ENCODE data around the gene OSBP2. TPM values are rescaled to one million over a fixed set of nuclear protein-coding genes. Genes with fewer than 3 reads are reported as not detected.
"Not testable (repeated sequence)": the region's sequence is repeated elsewhere in the genome, so short reads cannot be mapped to it uniquely, and the experiment has no call there.

The OSBP2 gene
- total RNA-seq, 2 donors from 2014 or later, result 6.8 to 11.1 TPM

GRCh38 chr22:30773919-30774318 is 79.2 kb downstream of the OSBP2 start:
- Histone ChIP-seq H3K36me3 (ENCODE audit: control insufficient read depth, insufficient read depth, low read length) (no peaks in the 10 kb centered on the region), H3K27me3 (ENCODE audit: control insufficient read depth, insufficient read depth, low read length, poor library complexity, severe bottlenecking) (no peaks in the 10 kb centered on the region), H3K4me1 (ENCODE audit: control insufficient read depth, insufficient read depth, low read length) (no peaks in the 10 kb centered on the region), H3K9ac (ENCODE audit: extremely low read depth, low read length, poor library complexity, severe bottlenecking) (no peak overlapping the region), H3K4me3 (ENCODE audit: low read length) (no peak overlapping the region), H3K27ac (ENCODE audit: low read depth, low read length) (no peak overlapping the region), H3K9me3 (ENCODE audit: control insufficient read depth, low read length) (no peaks in the 10 kb centered on the region)
- Mint-ChIP-seq H3K4me3 (no peak overlapping the region), H3K27me3 (ENCODE audit: insufficient read depth) (no peaks in the 10 kb centered on the region), H3K4me1 (no peaks in the 10 kb centered on the region), H3K9me3 (no peaks in the 10 kb centered on the region), H3K27ac (no peak overlapping the region), H3K36me3 (ENCODE audit: low read depth) (no peaks in the 10 kb centered on the region)
- DNase-seq, result no peak
- no peak for TF ChIP-seq CTCF (conservative IDR thresholded peaks at IDR 0.05)
- WGBS, 2 experiments (ENCODE audit: insufficient coverage in 1 of 2, insufficient read length in 1 of 2), result 97% methylated on average over 5 of the region's 5 CpGs

GRCh38 chr22:30774566-30774965 is 79.9 kb downstream of the OSBP2 start:
- TF ChIP-seq CTCF (conservative IDR thresholded peaks at IDR 0.05), result no peak
- 95 to 100% methylated on average over 2 to 3 of the region's 4 CpGs for WGBS, 2 experiments (ENCODE audit: insufficient coverage in 1 of 2, insufficient read length in 1 of 2)
- Mint-ChIP-seq H3K4me1 (no peaks in the 10 kb centered on the region), H3K27ac (no peak overlapping the region), H3K27me3 (ENCODE audit: insufficient read depth) (no peaks in the 10 kb centered on the region), H3K4me3 (no peak overlapping the region), H3K9me3 (no peaks in the 10 kb centered on the region), H3K36me3 (ENCODE audit: low read depth) (no peaks in the 10 kb centered on the region)
- DNase-seq, result no peak
- no peaks in the 10 kb centered on the region for H3K4me1 ChIP-seq (ENCODE audit: control insufficient read depth, insufficient read depth, low read length)
- H3K9me3 ChIP-seq (ENCODE audit: control insufficient read depth, low read length), result no peaks in the 10 kb centered on the region
- H3K4me3 ChIP-seq (ENCODE audit: low read length), result no peak overlapping the region
- no peak overlapping the region for H3K27ac ChIP-seq (ENCODE audit: low read depth, low read length)
- H3K27me3 ChIP-seq (ENCODE audit: control insufficient read depth, insufficient read depth, low read length, poor library complexity, severe bottlenecking), result no peaks in the 10 kb centered on the region
- H3K9ac ChIP-seq (ENCODE audit: extremely low read depth, low read length, poor library complexity, severe bottlenecking), result no peak overlapping the region
- H3K36me3 ChIP-seq (ENCODE audit: control insufficient read depth, insufficient read depth, low read length), result no peaks in the 10 kb centered on the region

- no peak overlapping the region for H3K9ac ChIP-seq (ENCODE audit: extremely low read depth, low read length, poor library complexity, severe bottlenecking)
- Mint-ChIP-seq H3K4me1 (peaks cover 5% of the 10 kb centered on the region), H3K27me3 (ENCODE audit: insufficient read depth) (no peaks in the 10 kb centered on the region), H3K36me3 (ENCODE audit: low read depth) (no peaks in the 10 kb centered on the region), H3K4me3 (no peak overlapping the region), H3K9me3 (no peaks in the 10 kb centered on the region), H3K27ac (no peak overlapping the region)
- no peaks in the 10 kb centered on the region for H3K9me3 ChIP-seq (ENCODE audit: control insufficient read depth, low read length)
- H3K36me3 ChIP-seq (ENCODE audit: control insufficient read depth, insufficient read depth, low read length), result no peaks in the 10 kb centered on the region
- H3K27ac ChIP-seq (ENCODE audit: low read depth, low read length), result no peak overlapping the region
- 75 to 88% methylated on average over 1 to 3 of the region's 3 CpGs for WGBS, 2 experiments (ENCODE audit: insufficient coverage in 1 of 2, insufficient read length in 1 of 2)
- no peak overlapping the region for H3K4me3 ChIP-seq (ENCODE audit: low read length)
- DNase-seq, result no peak
- H3K4me1 ChIP-seq (ENCODE audit: control insufficient read depth, insufficient read depth, low read length), result no peaks in the 10 kb centered on the region
- H3K27me3 ChIP-seq (ENCODE audit: control insufficient read depth, insufficient read depth, low read length, poor library complexity, severe bottlenecking), result no peaks in the 10 kb centered on the region
- TF ChIP-seq CTCF (conservative IDR thresholded peaks at IDR 0.05), result no peak
Measured at GRCh38 chr22:30776476-30776875, 81.8 kb downstream of the OSBP2 start.

GRCh38 chr22:30777146-30777545 is 82.5 kb downstream of the OSBP2 start:
- not testable (repeated sequence) for H3K27ac ChIP-seq (ENCODE audit: low read depth, low read length); H3K36me3 Mint-ChIP-seq (ENCODE audit: low read depth); H3K9ac ChIP-seq (ENCODE audit: extremely low read depth, low read length, poor library complexity, severe bottlenecking); H3K4me3 Mint-ChIP-seq; H3K27me3 ChIP-seq (ENCODE audit: control insufficient read depth, insufficient read depth, low read length, poor library complexity, severe bottlenecking); DNase-seq; H3K27ac Mint-ChIP-seq; H3K36me3 ChIP-seq (ENCODE audit: control insufficient read depth, insufficient read depth, low read length); H3K4me1 ChIP-seq (ENCODE audit: control insufficient read depth, insufficient read depth, low read length); H3K4me1 Mint-ChIP-seq; H3K27me3 Mint-ChIP-seq (ENCODE audit: insufficient read depth); H3K4me3 ChIP-seq (ENCODE audit: low read length); H3K9me3 ChIP-seq (ENCODE audit: control insufficient read depth, low read length); H3K9me3 Mint-ChIP-seq
- WGBS, 2 experiments (ENCODE audit: insufficient coverage in 1 of 2, insufficient read length in 1 of 2), result 86 to 91% methylated on average over 6 of the region's 6 CpGs
